Measurements from ENCODE around the gene FBXW5. TPM values are rescaled to one million over a fixed set of nuclear protein-coding genes. Genes with fewer than 3 reads are reported as not detected.

The FBXW5 gene
- total and polyA plus RNA-seq, 10 of the 15 experiments (the other 5 are each of a cell fraction or from before 2014, with no cell fraction given) = 0.21 to 97.3 (median 44.5) TPM

DNA sequence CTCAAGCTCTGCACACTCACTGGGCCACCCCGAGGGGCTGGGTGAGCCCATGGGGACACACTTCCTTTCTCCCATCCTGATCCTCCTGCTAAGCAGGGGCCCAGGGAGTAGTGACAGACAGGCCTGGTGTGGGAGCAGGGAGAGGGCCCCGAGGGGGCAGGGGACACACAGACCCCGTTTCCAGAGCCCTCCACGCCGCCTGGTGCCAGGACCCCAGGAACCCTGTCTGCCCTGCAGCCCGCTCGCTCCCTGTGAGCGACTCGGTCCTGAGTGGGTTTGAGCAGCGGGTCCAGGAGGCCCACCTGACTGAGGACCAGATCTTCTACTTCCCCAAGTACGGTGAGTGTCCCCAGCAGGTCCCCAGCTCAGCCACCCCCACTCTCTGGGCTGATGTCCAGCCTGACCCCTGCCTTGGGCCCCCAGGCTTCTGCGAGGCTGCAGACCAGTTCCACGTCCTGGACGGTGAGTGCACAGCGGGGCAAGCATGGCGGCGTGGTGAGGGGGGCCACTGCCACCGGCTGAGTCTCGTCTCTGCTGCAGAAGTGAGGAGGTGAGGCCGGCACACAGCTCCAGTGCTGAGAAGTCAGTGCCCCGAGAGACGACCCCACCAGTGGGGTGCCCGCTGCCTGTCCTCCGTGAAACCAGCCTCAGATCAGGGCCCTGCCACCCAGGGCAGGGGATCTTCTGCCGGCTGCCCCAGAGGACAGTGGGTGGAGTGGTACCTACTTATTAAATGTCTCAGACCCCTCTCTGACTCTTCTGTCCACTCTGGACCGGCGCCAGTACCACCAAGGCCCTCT is 1.9 kb upstream of the FBXW5 start:
- Histone ChIP-seq H2AFZ (ENCODE audit: control insufficient read depth, low read depth, low read length) (no peak overlapping the region), H3K36me3 (ENCODE audit: control insufficient read depth in 2 of 2, insufficient read depth in 2 of 2, low read length in 1 of 2) (peaks cover 0 to 11% of the 10 kb centered on the region in 2 experiments; a peak in 2 of 4 replicates), H3K4me3 (no peak overlapping the region), H3K4me2 (ENCODE audit: control insufficient read depth, insufficient read depth) (no peak overlapping the region), H3K9me3 (replicated peaks; ENCODE audit: control insufficient read depth, insufficient read depth, low read length) (no peaks in the 10 kb centered on the region), H3K9ac (ENCODE audit: control insufficient read depth, insufficient read depth, low read length) (no peak overlapping the region), H3K27ac (ENCODE audit: control insufficient read depth, insufficient read depth) (no peak overlapping the region), H3K4me1 (ENCODE audit: control insufficient read depth, insufficient read depth, low read length) (peaks cover 10% of the 10 kb centered on the region), H3K27me3 (replicated peaks in 1 of 2; ENCODE audit: control insufficient read depth in 2 of 2, insufficient read depth in 2 of 2, low read length in 1 of 2) (no peaks in the 10 kb centered on the region), H3K79me2 (ENCODE audit: control insufficient read depth, insufficient read depth, low read length) (peaks cover 19% of the 10 kb centered on the region), H4K20me1 (ENCODE audit: control insufficient read depth, insufficient read depth) (no peaks in the 10 kb centered on the region)
- ATAC-seq (no peak), DNase-seq (ENCODE audit: low read depth, low spot score) (no peak), FAIRE-seq (no peak)
- intact Hi-C loops (cut with micrococcal nuclease; ENCODE audit: unreplicated experiment) (loop anchor here (10.0 kb wide), 1 partner anchor 152 kb away; the partner anchor contains the start of genes CCDC183 and TMEM141), in situ Hi-C loops (cut with MboI) (loop anchor here (5.0 kb wide), 1 partner anchor 91 kb away; no protein-coding TSS in a partner anchor)
- ChIA-PET RAD21 (ENCODE audit: unreplicated experiment) (interaction anchor here (0.5 to 2.1 kb wide), 5 partner anchors 14 to 121 kb away, joined by 3 to 109 read pairs (median 7); partner anchors contain the start of gene PAXX), CTCF (interaction anchor here (0.8 to 3.5 kb wide), 7 partner anchors 50 to 159 kb away, joined by 3 to 163 read pairs (median 7); partner anchors contain the start of gene CLIC3), SMC1A (ENCODE audit: uncharacterized antibody, unreplicated experiment) (interaction anchor here (1.7 to 2.4 kb wide), 2 partner anchors 87 to 100 kb away, joined by 5 to 77 read pairs; partner anchors contain the start of genes FUT7 and NPDC1), POLR2A (no interaction called here)
- TF ChIP-seq, protein P1, sequence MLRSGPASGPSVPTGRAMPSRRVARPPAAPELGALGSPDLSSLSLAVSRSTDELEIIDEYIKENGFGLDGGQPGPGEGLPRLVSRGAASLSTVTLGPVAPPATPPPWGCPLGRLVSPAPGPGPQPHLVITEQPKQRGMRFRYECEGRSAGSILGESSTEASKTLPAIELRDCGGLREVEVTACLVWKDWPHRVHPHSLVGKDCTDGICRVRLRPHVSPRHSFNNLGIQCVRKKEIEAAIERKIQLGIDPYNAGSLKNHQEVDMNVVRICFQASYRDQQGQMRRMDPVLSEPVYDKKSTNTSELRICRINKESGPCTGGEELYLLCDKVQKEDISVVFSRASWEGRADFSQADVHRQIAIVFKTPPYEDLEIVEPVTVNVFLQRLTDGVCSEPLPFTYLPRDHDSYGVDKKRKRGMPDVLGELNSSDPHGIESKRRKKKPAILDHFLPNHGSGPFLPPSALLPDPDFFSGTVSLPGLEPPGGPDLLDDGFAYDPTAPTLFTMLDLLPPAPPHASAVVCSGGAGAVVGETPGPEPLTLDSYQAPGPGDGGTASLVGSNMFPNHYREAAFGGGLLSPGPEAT (IDR thresholded peaks at IDR 0.05; ENCODE audit: low read depth) = no peak
- no peak for TF ChIP-seq JUND (IDR thresholded peaks at IDR 0.05; ENCODE audit: low read depth, low read length)
- TF ChIP-seq MXI1 (IDR thresholded peaks at IDR 0.05; ENCODE audit: low read depth, low read length) = no peak
- no peak for TF ChIP-seq NRF1 (conservative IDR thresholded peaks at IDR 0.05; ENCODE audit: low read depth, low read length)
- TF ChIP-seq, protein P2, sequence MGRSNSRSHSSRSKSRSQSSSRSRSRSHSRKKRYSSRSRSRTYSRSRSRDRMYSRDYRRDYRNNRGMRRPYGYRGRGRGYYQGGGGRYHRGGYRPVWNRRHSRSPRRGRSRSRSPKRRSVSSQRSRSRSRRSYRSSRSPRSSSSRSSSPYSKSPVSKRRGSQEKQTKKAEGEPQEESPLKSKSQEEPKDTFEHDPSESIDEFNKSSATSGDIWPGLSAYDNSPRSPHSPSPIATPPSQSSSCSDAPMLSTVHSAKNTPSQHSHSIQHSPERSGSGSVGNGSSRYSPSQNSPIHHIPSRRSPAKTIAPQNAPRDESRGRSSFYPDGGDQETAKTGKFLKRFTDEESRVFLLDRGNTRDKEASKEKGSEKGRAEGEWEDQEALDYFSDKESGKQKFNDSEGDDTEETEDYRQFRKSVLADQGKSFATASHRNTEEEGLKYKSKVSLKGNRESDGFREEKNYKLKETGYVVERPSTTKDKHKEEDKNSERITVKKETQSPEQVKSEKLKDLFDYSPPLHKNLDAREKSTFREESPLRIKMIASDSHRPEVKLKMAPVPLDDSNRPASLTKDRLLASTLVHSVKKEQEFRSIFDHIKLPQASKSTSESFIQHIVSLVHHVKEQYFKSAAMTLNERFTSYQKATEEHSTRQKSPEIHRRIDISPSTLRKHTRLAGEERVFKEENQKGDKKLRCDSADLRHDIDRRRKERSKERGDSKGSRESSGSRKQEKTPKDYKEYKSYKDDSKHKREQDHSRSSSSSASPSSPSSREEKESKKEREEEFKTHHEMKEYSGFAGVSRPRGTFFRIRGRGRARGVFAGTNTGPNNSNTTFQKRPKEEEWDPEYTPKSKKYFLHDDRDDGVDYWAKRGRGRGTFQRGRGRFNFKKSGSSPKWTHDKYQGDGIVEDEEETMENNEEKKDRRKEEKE (IDR thresholded peaks at IDR 0.05) = no peak
- no peak for TF ChIP-seq ATF7 (IDR thresholded peaks at IDR 0.05; ENCODE audit: low read depth)
- no peak for TF ChIP-seq KDM1A (IDR thresholded peaks at IDR 0.05; ENCODE audit: borderline replicate concordance)
- no TSS peak for BruUV-seq (replicated peaks)
- WGBS (ENCODE audit: insufficient coverage, insufficient replicate concordance, low lambda C conversion rate, missing lambda C conversion rate) = 56% methylated on average over 27 of the region's 27 CpGs
